Measurements from ENCODE around the gene MBD5. TPM values are rescaled to one million over a fixed set of nuclear protein-coding genes. Genes with fewer than 3 reads are reported as not detected.

Gene MBD5
- polyA plus RNA-seq, 1 donor (not counting 4 experiments of a cell fraction or from before 2014, with no cell fraction given), result 20.1 TPM

DNA sequence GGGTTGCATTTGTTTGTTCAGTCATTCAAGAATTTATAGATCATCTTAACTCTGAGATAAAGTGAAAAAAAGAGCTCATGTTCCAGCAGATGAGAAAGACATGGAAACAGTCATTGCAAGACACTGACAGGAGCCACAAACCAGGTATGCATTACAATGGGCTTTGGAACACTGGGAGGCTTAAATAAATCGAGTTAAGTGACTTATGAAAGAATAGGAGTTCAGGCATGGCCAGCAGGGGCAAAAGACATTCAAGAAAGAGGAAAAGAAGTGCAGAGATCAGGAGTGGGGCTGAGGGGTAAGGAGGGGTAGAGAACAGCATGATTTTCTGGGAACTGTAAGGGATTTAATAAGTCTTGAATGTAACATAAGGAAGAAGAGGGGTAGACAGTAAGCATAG lies 502.4 kb downstream of the MBD5 start:
- H3K9ac ChIP-seq (ENCODE audit: control insufficient read depth, extremely low read depth, insufficient read depth, low read length), result no peak overlapping the region
- H3K4me3 ChIP-seq (ENCODE audit: control insufficient read depth in 2 of 3, extremely low read depth in 1 of 3, insufficient read depth in 2 of 3, low read depth in 1 of 3, low read length in 3 of 3), result no peak overlapping the region
- H2AFZ ChIP-seq (ENCODE audit: control insufficient read depth, low read length), result no peak overlapping the region
- TF ChIP-seq, protein P1, sequence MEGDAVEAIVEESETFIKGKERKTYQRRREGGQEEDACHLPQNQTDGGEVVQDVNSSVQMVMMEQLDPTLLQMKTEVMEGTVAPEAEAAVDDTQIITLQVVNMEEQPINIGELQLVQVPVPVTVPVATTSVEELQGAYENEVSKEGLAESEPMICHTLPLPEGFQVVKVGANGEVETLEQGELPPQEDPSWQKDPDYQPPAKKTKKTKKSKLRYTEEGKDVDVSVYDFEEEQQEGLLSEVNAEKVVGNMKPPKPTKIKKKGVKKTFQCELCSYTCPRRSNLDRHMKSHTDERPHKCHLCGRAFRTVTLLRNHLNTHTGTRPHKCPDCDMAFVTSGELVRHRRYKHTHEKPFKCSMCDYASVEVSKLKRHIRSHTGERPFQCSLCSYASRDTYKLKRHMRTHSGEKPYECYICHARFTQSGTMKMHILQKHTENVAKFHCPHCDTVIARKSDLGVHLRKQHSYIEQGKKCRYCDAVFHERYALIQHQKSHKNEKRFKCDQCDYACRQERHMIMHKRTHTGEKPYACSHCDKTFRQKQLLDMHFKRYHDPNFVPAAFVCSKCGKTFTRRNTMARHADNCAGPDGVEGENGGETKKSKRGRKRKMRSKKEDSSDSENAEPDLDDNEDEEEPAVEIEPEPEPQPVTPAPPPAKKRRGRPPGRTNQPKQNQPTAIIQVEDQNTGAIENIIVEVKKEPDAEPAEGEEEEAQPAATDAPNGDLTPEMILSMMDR (optimal IDR thresholded peaks at IDR 0.05 in 1 of 3, IDR thresholded peaks at IDR 0.05 in 1 of 3, conservative IDR thresholded peaks at IDR 0.05 in 1 of 3; ENCODE audit: extremely low read depth in 1 of 3, insufficient read depth in 2 of 3, low read length in 3 of 3), result no peak
- TF ChIP-seq EZH2 (IDR thresholded peaks at IDR 0.05; ENCODE audit: low read length), result no peak
- no peak for DNase-seq (ENCODE audit: low read depth, low spot score)
- dilution Hi-C loops (cut with MboI; ENCODE audit: extremely low pct_ligation_motif_present, low sequenced_read_pairs), result no loop called here
- H3K9me1 ChIP-seq (ENCODE audit: control insufficient read depth, extremely low read depth, insufficient read depth, low read length), result no peaks in the 10 kb centered on the region
- FAIRE-seq, result no peak
- no peak overlapping the region for H3K4me2 ChIP-seq (ENCODE audit: control insufficient read depth, extremely low read depth, insufficient read depth, low read depth, low read length)
- no peaks in the 10 kb centered on the region for H4K20me1 ChIP-seq (ENCODE audit: control insufficient read depth, extremely low read depth, insufficient read depth, low read length)
- peaks cover 3% of the 10 kb centered on the region for H3K27me3 ChIP-seq (ENCODE audit: control insufficient read depth, extremely low read depth, insufficient read depth, low read length)
- no peaks in the 10 kb centered on the region for H3K79me2 ChIP-seq (ENCODE audit: control insufficient read depth, insufficient read depth, low read length)
- H3K9me3 ChIP-seq (ENCODE audit: control insufficient read depth, low read depth, low read length), result no peaks in the 10 kb centered on the region
- H3K27ac ChIP-seq (ENCODE audit: control insufficient read depth, insufficient read depth, low read length), result no peak overlapping the region
- no peaks in the 10 kb centered on the region for H3K36me3 ChIP-seq (ENCODE audit: control insufficient read depth in 2 of 2, extremely low read depth in 1 of 2, insufficient read depth in 2 of 2, low read length in 2 of 2)
- H3K4me1 ChIP-seq (ENCODE audit: control insufficient read depth, extremely low read depth, insufficient read depth, low read length), result no peaks in the 10 kb centered on the region

DNA sequence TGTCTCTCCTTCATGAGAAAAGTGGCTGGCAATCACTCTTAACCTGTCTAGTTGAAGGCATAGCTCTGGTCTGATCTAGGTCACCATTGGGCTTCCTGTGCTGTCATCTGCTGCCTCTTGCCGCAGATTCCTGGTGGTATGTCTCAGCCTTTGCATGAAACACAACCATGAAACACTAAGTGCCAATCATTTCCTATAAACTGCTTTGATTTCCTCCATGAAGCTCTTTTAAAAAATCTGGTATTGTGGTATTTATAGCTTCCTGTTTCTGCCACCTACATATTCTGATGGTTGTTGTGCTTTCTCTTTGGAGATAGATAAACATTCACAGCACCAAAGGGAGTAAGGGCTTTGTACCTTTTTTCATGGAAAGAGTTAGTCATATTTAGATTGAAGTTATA lies 503.6 kb downstream of the MBD5 start:
- FAIRE-seq (peak; percentile 20), DNase-seq (ENCODE audit: low read depth, low spot score) (no peak)
- TF ChIP-seq, protein P1 (optimal IDR thresholded peaks at IDR 0.05 in 1 of 3, IDR thresholded peaks at IDR 0.05 in 1 of 3, conservative IDR thresholded peaks at IDR 0.05 in 1 of 3; ENCODE audit: extremely low read depth in 1 of 3, insufficient read depth in 2 of 3, low read length in 3 of 3), result no peak
- no peak for TF ChIP-seq EZH2 (IDR thresholded peaks at IDR 0.05; ENCODE audit: low read length)
- Histone ChIP-seq H4K20me1 (ENCODE audit: control insufficient read depth, extremely low read depth, insufficient read depth, low read length) (no peaks in the 10 kb centered on the region), H3K9me3 (ENCODE audit: control insufficient read depth, low read depth, low read length) (no peaks in the 10 kb centered on the region), H3K4me2 (ENCODE audit: control insufficient read depth, extremely low read depth, insufficient read depth, low read depth, low read length) (no peak overlapping the region), H3K4me3 (ENCODE audit: control insufficient read depth in 2 of 3, extremely low read depth in 1 of 3, insufficient read depth in 2 of 3, low read depth in 1 of 3, low read length in 3 of 3) (no peak overlapping the region), H2AFZ (ENCODE audit: control insufficient read depth, low read length) (no peak overlapping the region), H3K9me1 (ENCODE audit: control insufficient read depth, extremely low read depth, insufficient read depth, low read length) (no peaks in the 10 kb centered on the region), H3K9ac (ENCODE audit: control insufficient read depth, extremely low read depth, insufficient read depth, low read length) (no peak overlapping the region), H3K79me2 (ENCODE audit: control insufficient read depth, insufficient read depth, low read length) (no peaks in the 10 kb centered on the region), H3K27me3 (ENCODE audit: control insufficient read depth, extremely low read depth, insufficient read depth, low read length) (peaks cover 3% of the 10 kb centered on the region), H3K36me3 (ENCODE audit: control insufficient read depth in 2 of 2, extremely low read depth in 1 of 2, insufficient read depth in 2 of 2, low read length in 2 of 2) (no peaks in the 10 kb centered on the region), H3K27ac (ENCODE audit: control insufficient read depth, insufficient read depth, low read length) (no peak overlapping the region), H3K4me1 (ENCODE audit: control insufficient read depth, extremely low read depth, insufficient read depth, low read length) (no peaks in the 10 kb centered on the region)
- dilution Hi-C loops (cut with MboI; ENCODE audit: extremely low pct_ligation_motif_present, low sequenced_read_pairs), result no loop called here
